Parathyroid adenoma (tissue), 2 donors: ENCODE results near the gene RBM48.

Source experiments
- H2AFZ ChIP-seq: fragments of 300-600 bp; sonication (generic); one replicate; pipeline ENCODE4 v1.7.0; 2017; ENCODE audit warnings: antibody characterized with exemption, mild to moderate bottlenecking
- H3K27ac ChIP-seq: fragments of 300-600 bp; sonication (generic); one replicate; pipeline ENCODE4 v1.7.0; 2017
- H3K27me3 ChIP-seq: fragments of 300-600 bp; sonication (generic); one replicate; pipeline ENCODE4 v1.7.0; 2017; ENCODE audit warnings: low read length; ENCODE audit not compliant: control insufficient read depth, insufficient read depth
- H3K36me3 ChIP-seq: fragments of 300-600 bp; sonication (generic); one replicate; pipeline ENCODE4 v1.7.0; 2017; ENCODE audit warnings: low read length; ENCODE audit not compliant: control insufficient read depth, insufficient read depth
- H3K4me1 ChIP-seq: fragments of 300-600 bp; sonication (generic); one replicate; pipeline ENCODE4 v1.7.0; 2017; ENCODE audit warnings: control low read depth
- H3K4me2 ChIP-seq: fragments of 300-600 bp; sonication (generic); one replicate; pipeline ENCODE4 v1.7.0; 2017; ENCODE audit warnings: low read length
- H3K4me3 ChIP-seq: fragments of 300-600 bp; sonication (generic); one replicate; pipeline ENCODE4 v1.7.0; 2017; ENCODE audit warnings: low read depth, low read length
- H3K79me2 ChIP-seq: fragments of 300-600 bp; sonication (generic); one replicate; pipeline ENCODE4 v1.7.0; 2017; ENCODE audit warnings: control low read depth
- H3K9ac ChIP-seq: fragments of 300-600 bp; sonication (generic); one replicate; pipeline ENCODE4 v1.7.0; 2017; ENCODE audit warnings: mild to moderate bottlenecking
- H3K9me3 ChIP-seq: fragments of 300-600 bp; sonication (generic); one replicate; pipeline ENCODE4 v1.7.0; 2017; ENCODE audit warnings: low read length; ENCODE audit not compliant: control insufficient read depth
- TF ChIP-seq, protein P1 (sequence below): fragments of 300-600 bp; sonication (generic); IDR thresholded peaks from one replicate; pipeline ENCODE4 v1.7.0; 2017; ENCODE audit warnings: antibody characterized with exemption, mild to moderate bottlenecking
- donor health status: primary hyperparathyroidism.

RBM48 gene

DNA sequence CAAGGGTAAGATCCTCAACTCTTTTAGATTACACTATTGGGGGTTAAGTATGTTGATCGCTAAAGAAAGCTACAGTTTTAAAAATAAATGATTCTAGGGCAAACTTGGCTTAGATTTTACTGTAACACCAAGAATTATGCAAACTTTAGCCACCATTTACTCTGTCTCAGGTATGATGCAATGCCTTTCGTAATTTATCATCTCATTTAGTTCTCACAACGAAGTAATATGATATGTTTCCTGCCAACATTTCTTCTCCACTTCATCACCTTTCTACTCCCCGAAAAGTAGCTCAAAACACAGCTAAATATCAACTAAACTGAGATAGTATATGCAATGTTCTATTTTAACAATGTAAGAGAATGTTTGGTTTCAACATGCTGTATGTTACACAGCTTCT is 40.5 kb downstream of the RBM48 start:
- no peaks in the 10 kb centered on the region for H3K27me3 ChIP-seq
- H3K79me2 ChIP-seq: no peaks in the 10 kb centered on the region
- no peak overlapping the region for H2AFZ ChIP-seq
- no peaks in the 10 kb centered on the region for H3K4me1 ChIP-seq
- H3K36me3 ChIP-seq: no peaks in the 10 kb centered on the region
- H3K9ac ChIP-seq: no peak overlapping the region
- no peak overlapping the region for H3K4me2 ChIP-seq
- TF ChIP-seq, protein P1, sequence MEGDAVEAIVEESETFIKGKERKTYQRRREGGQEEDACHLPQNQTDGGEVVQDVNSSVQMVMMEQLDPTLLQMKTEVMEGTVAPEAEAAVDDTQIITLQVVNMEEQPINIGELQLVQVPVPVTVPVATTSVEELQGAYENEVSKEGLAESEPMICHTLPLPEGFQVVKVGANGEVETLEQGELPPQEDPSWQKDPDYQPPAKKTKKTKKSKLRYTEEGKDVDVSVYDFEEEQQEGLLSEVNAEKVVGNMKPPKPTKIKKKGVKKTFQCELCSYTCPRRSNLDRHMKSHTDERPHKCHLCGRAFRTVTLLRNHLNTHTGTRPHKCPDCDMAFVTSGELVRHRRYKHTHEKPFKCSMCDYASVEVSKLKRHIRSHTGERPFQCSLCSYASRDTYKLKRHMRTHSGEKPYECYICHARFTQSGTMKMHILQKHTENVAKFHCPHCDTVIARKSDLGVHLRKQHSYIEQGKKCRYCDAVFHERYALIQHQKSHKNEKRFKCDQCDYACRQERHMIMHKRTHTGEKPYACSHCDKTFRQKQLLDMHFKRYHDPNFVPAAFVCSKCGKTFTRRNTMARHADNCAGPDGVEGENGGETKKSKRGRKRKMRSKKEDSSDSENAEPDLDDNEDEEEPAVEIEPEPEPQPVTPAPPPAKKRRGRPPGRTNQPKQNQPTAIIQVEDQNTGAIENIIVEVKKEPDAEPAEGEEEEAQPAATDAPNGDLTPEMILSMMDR: no peak
- H3K4me3 ChIP-seq: no peak overlapping the region
- no peak overlapping the region for H3K27ac ChIP-seq
- H3K9me3 ChIP-seq: no peaks in the 10 kb centered on the region

DNA sequence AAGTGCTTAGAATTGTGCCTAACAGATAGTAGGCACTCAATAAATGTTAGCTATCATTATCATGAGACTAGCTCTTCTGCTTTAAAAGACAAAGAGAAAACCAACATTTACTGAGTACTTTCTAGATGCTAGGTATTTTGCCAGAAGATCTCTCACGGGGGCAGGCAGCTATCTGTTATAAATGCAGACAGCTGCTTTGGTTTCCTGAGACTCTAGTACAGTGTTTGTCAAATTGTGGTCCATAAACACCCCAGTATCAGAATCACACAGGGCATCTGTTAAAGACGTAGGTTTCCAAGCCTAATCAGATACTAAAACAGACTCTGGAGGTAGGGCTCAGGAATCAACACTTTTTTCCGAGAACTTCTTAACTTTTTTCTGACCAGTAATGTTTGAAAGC is 47.7 kb downstream of the RBM48 start:
- Histone ChIP-seq H3K27ac (no peak overlapping the region), H3K9ac (no peak overlapping the region), H3K27me3 (no peaks in the 10 kb centered on the region), H3K36me3 (no peaks in the 10 kb centered on the region), H3K4me3 (no peak overlapping the region), H2AFZ (no peak overlapping the region), H3K79me2 (peaks cover 6% of the 10 kb centered on the region), H3K4me2 (no peak overlapping the region), H3K9me3 (no peaks in the 10 kb centered on the region), H3K4me1 (no peaks in the 10 kb centered on the region)
- TF ChIP-seq, protein P1: no peak

DNA sequence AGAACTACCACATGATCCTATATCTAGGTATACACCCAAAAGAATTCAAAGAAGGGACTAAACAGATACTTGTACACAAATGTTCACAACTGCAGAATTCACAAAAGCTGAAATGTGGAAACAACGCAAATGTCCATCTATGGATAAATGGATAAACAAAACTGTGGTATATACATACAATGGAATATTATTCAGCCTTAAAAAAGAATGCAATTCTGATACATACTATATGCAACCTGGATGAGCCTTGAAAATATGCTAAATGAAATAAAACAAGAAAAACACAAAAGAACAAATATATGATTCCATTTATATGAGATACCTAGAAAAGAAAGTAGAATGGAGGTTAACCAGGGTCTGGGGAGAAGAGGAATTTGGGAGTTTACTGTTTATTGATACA is 54.4 kb downstream of the RBM48 start:
- peaks cover 3% of the 10 kb centered on the region for H3K4me1 ChIP-seq
- TF ChIP-seq, protein P1: no peak
- H3K27ac ChIP-seq: no peak overlapping the region
- H3K36me3 ChIP-seq: no peaks in the 10 kb centered on the region
- peaks cover 32% of the 10 kb centered on the region for H3K79me2 ChIP-seq
- no peak overlapping the region for H3K4me2 ChIP-seq
- H3K27me3 ChIP-seq: no peaks in the 10 kb centered on the region
- no peak overlapping the region for H2AFZ ChIP-seq
- no peaks in the 10 kb centered on the region for H3K9me3 ChIP-seq
- H3K9ac ChIP-seq: no peak overlapping the region
- no peak overlapping the region for H3K4me3 ChIP-seq

DNA sequence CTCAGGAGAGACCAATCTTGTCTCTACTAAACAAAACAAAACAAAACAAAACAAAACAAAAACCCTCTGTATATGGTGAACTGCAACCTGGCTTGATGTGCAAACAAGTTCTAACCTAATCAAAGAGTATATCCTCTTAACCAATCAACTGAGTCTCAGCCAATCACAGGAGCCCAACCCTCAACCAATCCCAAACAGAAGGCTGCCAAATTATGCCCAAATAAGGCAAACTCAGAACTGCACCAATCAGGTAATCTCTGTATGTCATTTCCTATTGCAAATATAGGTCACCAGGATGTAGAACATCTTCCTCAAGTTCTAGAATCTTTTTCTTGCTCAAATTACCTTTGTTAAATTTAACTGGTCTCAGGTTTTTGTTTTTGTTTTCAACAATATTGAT is 56.4 kb downstream of the RBM48 start:
- peak overlapping the region; percentile 9 for H3K27ac ChIP-seq

DNA sequence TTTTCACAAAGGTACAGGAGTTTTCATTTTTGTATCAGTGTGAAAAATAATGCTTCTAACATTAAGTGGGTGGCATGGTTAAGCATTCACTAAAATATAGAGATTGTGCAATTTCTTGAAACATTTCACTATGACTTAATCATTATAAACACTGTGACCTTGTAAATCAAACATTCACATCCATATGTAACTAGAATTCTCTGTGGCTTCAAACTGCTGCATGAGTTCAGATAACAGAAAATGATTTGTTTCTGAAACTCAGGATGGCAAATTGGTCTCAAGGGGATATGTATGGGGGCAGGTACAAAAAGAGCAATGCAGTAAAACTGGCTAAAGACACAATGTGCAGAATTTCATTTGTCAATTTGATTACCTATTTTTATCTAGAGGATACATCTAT is 57.8 kb downstream of the RBM48 start:
- Histone ChIP-seq H2AFZ (no peak overlapping the region), H3K27ac (no peak overlapping the region), H3K4me3 (no peak overlapping the region), H3K27me3 (no peaks in the 10 kb centered on the region), H3K36me3 (no peaks in the 10 kb centered on the region), H3K4me1 (peaks cover 8% of the 10 kb centered on the region), H3K4me2 (no peak overlapping the region), H3K9me3 (no peaks in the 10 kb centered on the region), H3K79me2 (peaks cover 44% of the 10 kb centered on the region), H3K9ac (no peak overlapping the region)
- TF ChIP-seq, protein P1: no peak

More for the DNA sequence above, 56.4 kb downstream of the RBM48 start:
- TF ChIP-seq, protein P1: no peak
- Histone ChIP-seq H3K36me3 (no peaks in the 10 kb centered on the region), H2AFZ (no peak overlapping the region), H3K4me3 (no peak overlapping the region), H3K4me1 (peaks cover 8% of the 10 kb centered on the region), H3K79me2 (peaks cover 50% of the 10 kb centered on the region), H3K27me3 (no peaks in the 10 kb centered on the region), H3K9me3 (no peaks in the 10 kb centered on the region), H3K9ac (no peak overlapping the region), H3K4me2 (no peak overlapping the region)
